IPS-11a (cell line): ENCODE results near the gene EML4.
"Not testable (repeated sequence)": the region's sequence is repeated elsewhere in the genome, so short reads cannot be mapped to it uniquely, and the experiment has no call there.

ENCODE experiments used
- H3K4me3 ChIP-seq: one replicate; pipeline ENCODE4 v1.5.1; 2013; ENCODE audit warnings: low read depth, low read length, control low read depth

Gene EML4

DNA sequence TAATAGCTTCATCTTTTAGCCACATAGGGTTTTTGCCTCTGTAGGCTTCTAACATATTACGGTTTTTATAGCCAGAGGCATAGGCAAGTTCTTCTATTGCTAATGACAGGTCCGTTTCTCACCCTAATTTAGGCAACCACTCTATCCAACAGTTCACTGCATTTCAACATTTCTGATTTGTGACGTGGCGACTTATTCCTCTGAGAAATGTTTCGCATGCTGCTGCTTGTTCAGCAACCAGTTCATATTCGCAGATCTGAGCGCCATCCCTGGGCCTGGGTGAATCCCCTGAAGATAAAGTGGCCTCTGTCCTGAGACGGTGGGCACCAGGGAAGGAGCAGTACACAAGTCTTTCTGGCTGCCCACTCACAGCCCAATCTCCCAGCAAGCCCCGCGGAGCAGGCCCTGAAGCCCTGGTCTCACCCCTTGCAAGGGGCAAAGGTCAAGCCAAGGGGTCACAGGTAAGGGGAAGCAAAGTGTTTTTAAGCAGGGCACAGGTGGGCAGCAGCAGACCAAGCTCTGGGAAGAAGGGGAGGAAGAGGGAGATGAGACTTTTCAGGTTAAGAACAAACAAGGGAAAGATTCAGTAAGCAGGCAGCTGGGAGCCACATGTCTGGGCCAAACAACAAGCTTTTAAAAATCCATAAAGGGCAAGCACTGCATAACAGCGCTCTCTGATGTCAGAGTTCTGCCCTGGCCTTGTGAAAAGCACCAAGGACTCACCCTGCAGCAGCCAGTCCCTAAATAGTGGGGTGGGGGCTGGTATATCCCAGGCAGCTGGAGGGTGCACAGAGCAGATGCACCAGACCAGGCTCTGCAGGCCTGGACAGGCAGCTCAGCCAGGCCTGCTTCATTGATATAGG lies 202.7 kb downstream of the EML4 start:
- no peak overlapping the region for H3K4me3 ChIP-seq

GRCh38 chr2:42372474-42373200 lies 203.5 kb downstream of the EML4 start:
- no peak overlapping the region for H3K4me3 ChIP-seq

DNA sequence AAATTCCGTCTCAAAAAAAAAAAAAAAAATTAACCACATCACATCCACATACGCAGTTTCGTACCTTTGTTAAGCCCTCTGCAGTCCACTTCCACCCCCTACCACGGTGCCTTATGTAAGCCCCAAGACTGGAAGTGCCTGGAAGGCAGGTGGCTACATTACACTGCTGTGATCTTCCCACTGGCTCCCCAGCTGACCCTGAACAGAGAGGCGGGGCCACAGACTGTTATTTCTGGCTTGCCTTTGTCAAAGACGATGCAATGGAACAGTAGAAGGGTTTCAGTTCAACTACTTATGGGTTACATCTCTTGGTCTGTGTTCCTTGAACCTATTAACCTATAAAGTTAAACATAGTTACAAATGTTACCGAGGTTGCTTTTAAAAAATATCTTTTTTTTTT lies 207.6 kb downstream of the EML4 start:
- no peak overlapping the region for H3K4me3 ChIP-seq

GRCh38 chr2:42378415-42378814 lies 209.3 kb downstream of the EML4 start:
- no peak overlapping the region for H3K4me3 ChIP-seq

DNA sequence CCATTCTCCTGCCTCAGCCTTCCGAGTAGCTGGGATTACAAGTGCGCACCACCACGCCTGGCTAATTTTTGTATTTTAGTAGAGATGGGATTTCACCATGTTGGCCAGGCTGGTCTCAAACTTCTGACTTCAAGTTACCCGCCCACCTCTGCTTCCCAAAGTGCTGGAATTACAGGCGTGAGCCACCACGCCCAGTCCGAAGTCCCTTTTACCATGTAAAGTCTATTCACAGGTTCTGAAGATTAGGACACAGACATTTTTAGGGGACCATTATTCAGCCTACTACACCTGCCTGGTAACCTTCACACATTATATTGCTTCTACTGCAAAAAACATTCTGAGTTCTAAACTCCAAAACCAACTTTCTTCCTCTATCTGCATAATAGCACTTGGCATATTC lies 210.9 kb downstream of the EML4 start:
- H3K4me3 ChIP-seq, result not testable (repeated sequence)

DNA sequence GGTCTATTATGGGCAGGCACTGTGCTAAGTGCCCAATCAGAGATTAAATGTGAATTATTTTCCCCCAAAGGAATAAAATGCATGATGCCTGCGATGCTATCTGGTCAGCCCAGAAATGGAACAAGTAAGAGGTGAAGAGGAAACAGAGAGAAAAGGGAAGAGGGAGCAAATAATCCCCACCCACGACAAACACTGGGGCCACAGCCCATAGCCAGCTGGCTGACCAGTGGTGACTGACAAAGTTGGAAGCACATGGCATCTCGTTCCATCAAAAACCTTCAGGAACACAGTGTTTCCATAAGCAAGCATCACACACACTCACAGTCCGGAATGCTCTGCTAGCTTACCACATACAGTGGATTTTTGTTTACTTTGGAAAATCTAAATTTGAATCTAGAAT lies 213.0 kb downstream of the EML4 start:
- H3K4me3 ChIP-seq, result no peak overlapping the region
